Stimulated activated CD8-positive, alpha-beta memory T cell treated with anti-CD3 and anti-CD28 coated beads, Interleukin-15, amount 100 ng/mL, for 1 hour (primary cell): ENCODE measurements around the gene NSFL1C.
"Not testable (repeated sequence)": the region's sequence is repeated elsewhere in the genome, so short reads cannot be mapped to it uniquely, and the experiment has no call there.

Experiments used
- DNase-seq: peaks from one replicate; pipeline ENCODE4 v3.0.0-alpha.2; 2020; ENCODE audit warnings: low read depth

Gene NSFL1C

DNA sequence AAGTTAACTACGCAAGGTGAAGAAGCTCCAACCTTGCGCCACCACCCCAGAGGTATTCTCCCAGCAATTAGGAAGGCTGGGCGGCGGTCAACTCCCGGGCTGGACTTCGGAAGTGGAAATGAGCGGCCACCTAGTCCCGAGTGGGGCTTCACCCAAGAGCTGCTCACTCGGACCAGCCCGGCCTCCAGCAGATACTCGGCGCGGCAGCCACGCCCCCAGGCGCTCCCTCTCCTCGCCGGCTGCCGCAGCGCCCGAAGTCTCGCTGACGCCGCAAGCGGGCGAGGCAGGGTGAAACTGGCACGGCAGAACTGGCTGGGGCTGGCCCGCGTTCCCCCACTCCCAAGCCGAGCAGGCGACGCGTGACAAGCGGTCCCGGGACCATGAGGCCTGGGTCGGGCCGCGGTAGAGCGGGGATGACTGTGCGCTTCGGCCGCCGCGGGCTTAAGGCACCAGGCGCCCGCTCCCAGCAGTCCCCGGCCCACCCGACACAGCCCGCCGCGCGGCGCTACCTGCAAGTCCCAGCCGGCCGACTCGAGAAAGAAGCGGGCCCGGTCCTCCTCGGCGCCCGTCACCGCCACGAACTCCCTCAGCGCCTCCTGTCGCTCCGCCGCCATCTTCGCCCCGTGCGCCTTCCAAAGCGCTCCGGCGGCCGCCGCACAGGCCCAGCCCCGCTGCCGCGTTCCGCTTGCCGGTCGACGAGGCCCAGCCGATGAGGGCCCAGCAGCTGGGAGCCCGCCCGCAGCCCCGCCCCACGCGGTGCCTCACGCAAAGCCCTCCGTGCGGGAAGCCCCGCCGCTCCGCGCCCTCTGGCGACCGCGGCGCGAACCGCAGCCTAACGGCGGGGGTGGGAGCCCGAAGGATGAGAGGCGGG, at the start of gene NSFL1C:
TSS of gene NSFL1C (minus strand) at position 639 of the 871 bp plus-strand sequence. CDS start at position 614, 25 bp downstream.
- DNase-seq, result peak; percentile 93

DNA sequence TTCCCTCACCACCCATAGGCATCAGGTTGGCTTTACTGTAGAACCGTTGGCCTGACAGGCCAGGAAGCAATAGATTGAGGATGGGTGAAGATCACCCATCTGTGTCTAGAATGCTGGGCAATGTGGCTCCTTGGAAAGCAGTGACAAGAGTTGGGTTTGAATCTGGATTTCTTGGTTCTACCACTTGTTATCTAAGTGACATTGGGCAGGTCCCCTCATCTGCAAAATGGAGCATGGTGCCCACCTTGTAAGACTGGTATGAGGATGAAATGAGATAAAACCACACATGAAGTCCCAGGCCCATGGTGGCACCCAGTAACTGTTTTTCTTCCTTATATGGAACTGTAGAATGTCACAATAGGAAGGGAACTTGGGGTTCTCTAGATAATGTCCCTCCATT, 47.2 kb upstream of the NSFL1C start:
- no peak for DNase-seq

DNA sequence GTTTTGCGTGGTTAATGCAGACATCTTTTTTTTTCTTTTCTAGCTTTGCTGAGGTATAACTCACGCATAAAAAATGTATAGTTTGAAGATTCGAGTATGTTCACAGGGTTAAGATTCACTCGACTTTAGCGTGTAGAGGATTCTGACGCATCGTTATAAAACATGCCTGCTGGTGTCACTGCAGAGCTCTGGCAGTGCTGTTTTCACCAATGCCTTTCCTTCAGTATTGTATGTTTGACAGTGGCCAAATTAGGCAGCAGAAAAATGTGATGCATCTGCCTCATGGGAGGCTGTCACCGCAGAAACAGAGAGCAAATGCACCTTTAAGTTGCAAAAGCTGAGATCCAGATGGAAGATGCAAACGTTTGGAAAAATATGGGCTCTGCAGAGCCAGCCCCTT, 42.6 kb upstream of the NSFL1C start:
- DNase-seq, result no peak

DNA sequence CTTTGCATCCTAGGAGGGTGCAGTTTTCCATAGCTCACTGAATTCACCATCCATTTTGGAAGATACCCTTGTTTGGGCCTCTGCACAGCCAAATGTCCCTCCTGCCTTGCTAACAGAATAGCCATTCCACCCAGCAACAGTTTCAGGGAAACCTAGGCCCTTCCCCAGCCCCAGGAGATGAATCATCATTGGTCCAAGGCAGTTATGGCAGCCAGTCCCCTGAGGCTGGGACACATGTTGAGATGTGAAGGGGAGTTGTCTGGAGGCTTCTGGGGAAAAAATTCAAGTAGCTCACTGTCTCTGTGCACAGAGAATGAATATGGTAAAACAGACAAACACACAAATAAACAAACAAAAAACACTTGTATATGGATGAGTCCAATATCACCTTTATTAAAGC, 41.9 kb upstream of the NSFL1C start:
- DNase-seq, result no peak

DNA sequence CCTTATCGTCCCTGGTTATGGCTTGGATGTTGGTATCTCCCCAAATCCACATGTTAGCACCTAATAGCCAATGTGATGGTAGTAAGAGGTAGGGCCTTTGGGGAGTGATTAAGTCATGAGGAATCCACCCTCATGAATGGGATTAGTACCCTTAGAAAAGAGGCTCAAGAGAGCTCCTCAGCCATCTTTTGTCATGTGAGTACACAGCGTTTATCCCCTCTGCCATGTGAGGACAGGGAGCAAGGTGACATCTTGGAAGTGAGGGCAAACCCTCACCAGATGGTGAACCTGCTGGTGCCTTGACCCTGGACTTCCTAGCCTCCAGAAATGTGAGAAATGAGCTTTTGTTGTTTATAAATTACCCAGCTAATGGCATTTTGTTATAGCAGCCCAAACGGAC, 40.6 kb upstream of the NSFL1C start:
- DNase-seq, result no peak

DNA sequence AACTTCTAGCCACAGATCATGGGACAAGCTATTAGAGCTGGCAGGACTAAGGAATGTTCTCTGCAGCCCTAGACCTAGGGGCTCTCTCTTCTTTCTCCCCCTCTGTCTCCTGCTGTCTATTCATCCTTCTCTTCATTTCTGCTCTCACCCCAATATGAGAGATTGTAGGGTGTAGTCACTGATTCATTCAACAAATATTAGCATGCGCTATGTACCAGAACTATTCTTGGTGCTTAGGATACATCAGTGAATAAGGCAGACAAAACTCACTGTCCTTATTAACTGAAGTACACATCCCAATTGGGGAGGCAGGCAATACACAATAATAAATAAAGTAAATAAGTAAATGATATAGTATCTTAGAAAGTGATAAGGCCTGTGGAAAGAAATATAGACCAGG, 39.2 kb upstream of the NSFL1C start:
- no peak for DNase-seq

DNA sequence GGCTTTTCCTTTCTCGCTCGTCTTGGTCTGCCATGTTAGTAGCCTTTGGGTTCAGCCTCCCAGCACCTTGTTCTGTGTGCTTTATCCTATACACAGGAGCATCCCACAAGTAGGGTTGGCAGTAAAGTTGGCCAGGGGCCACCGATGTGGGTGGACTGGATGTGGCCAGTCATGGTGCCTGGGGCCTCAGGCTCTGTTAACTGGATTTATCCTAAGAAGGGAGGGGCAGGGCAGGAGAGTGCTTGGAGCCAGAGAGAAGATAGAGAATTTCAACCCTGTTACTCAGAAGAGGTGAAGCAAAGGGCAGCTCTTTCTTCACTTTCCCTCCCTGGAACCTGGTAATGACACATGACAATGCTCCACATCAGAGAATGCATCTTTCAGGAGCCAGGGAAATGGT, 38.7 kb upstream of the NSFL1C start:
- DNase-seq, result no peak

DNA sequence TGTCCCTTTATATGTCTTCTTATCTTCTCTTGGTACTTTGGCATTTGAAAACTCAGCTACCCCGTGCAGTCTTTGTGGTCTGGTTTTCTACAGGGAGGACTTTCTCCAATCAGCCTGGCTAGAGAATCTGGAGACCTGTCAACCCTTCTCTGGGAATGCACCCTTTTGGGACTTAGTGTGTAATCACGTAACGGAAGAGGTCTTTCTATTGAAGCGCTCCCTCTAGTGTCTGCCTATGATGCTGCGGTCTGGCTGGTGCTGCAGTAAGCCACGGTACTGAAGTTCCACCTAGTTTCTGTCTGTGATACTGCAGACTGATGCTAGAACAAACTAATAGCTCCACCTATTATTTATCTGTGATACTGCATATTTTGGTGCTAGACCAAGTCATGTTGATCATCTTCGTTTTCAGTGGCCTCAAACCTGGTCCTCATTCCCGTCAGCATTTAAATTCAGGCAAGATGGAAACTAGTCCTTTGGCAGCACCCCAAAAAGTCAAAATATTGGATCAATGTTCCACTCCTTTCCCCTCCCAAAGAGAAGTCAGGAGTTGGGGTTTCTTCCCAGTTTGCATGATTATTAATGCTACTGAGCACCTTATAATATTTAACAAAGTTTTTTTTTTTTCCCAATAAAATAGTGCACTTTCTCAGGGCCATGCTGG, 37.0 kb upstream of the NSFL1C start:
- peak; percentile 49 for DNase-seq

DNA sequence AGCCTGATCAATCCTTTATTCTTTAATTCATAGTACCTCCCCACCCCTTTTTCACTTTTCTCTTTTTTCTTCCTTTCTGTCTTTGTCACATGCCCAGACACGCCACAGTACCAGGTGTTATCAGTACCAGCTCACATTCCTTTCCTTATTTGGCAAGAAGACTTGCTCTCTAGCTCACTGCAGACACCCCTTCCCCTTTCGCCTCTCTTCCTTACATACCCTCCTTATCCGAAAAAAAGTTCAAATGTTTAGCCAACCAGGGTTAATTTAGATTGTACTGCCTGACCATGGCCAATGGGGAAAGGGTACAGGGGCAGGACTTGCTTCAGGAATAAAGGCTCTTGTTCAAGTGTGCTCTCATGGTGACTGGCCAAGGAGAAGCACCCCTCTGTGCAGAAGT, 33.8 kb upstream of the NSFL1C start:
- no peak for DNase-seq

DNA sequence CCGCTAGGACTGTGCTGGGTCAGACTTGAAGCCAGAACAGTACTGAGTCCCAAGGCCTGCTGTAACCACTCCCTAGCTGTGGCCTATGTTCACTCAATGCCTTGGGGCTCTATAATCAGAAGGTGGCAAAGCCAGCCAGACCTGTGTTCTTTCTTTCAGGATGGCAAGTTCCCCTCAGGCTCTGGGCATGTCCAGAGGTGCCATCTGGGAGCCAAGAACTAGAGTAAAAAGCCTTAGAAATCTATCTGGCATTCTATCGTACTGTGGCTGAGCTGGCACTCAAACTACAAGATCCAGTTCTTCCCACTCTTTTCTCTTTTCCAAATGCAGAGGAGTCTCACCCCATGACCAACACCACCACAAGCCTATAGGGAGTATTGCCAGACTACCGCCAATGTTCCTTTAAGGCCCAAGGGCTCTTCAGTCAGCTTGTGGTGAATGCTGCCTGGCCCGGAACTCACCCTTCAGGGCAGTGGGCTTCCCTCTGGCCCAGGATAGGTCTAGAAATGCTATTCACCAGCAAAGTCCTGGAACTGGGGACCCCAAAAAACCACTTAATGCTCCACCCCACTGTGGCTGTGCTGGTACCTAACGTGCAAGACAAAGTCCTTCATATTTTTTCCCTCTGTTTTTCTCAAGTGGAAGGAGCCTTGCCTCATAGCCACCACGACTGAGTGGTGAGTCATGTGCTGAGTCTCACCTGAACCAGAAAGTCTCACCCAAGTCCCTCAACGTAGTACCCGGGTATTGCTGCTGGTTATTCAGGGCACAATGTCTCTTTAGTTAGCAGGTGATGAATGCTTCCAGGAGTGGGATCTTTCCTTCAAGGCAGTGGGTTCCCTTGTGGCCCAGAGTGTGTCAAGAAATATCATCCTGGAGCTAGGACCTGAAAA, 33.1 kb upstream of the NSFL1C start:
- no peak for DNase-seq

DNA sequence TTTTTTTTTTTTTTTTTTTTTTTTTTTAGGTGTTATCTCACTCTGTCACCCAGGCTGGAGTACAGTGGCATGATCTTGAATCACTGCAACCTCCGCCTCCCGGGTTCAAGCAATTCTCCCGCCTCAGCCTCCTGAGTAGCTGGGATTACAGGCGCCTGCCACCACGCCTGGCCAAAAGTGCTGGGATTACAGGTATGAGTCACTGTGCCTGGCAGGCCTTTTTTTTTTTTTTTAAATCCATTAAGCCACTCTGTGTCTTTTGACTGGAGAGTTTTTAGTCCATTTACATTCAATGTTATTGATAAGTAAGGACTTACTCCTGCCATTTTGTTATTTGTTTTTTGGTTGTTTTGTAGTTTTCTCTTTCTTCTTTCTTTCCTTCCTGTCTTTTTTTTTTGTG, 30.7 kb upstream of the NSFL1C start:
- not testable (repeated sequence) for DNase-seq

DNA sequence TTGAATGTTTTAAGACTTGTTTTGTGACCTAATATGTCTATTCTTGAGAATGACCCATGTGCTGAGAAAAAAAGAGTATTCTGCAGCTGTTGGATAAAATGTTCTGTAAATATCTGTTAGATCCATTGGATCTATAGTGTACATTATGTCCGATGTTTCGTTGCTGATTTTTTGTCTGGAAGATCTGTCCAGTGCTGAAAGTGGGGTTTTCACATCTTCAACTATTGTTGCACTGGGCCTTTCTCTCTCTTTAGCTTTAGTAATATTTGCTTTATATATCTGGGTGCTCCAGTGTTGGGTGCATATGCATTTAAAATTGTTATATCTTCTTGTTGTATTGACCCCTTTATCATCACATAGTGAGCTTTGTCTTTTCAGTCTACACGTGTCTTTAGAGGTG, 30.3 kb upstream of the NSFL1C start:
- DNase-seq, result no peak

DNA sequence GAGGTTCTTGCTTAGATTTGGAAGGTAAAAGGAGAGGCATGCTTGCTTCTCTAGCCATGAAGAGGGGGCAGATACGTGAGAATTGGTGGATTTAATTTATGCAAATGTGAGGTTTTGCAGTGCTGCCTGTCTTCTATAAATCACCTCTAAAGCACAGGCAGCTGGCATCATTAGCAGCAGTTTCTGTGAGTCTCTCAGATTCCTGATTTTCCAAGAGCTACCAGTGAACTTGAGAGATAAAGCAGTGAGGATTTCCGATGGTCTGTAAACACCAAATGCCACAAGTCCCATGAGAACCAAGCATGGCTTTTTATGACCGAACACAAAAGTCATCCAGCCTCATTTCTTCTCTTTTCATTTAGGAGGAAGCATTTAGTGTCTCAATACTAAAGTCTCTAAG, 27.8 kb upstream of the NSFL1C start:
- DNase-seq, result no peak

DNA sequence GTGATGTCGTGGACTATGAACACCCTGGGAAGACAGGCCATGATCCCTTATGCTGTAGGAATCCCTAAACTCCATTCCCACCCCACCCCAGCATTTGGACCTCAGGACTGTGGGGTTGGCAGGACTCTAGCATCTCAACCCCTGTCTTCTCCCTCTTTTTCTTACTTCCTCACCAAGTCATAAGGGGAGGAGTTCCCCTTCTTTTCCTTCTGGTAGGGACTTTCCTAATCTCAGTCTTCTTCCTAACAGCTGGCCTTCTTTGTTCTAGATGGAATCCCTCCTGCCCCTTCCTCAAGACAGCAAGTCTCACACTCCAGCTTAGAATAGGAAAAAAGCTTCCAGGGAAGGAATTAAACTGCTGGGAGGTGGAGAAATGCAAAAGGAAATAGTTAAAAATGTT, 26.9 kb upstream of the NSFL1C start:
- DNase-seq, result no peak

DNA sequence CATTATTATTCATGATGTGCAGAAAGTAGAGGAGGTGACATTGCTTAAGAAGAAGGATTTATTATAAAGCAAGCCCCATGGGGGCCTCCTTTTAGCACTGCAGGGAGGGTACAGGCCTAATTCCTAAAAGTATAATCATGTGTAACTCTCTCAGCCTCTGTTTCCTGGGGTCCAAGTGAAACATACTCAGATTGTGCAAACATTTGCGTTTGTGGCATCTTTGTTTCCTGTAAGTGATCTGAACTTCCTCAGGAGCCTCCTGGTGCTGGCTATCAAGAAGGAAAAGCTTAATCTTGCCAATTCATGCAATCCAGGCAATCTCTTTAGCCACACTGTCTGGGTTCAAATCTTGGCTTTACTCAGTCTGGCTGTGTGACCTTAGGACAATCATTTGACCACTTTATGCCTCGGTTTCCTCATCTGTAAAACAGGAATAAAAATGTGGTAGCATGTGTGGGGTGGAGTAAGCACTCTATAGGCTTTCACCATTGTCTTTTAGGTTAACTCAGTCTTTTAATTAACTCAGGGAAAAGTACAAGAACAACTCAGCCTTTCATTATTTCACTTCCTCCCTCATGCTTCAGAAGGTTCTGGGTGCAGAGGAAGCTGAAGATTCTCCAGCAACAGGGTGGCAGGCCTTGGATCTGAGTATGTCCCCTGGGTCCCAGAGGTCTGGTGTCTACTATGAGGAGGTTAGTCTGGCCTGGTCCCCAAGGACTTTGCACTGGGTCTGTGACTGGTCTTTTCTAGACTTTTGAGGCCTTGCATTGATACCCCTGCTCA, 25.4 kb upstream of the NSFL1C start:
- DNase-seq, result no peak

DNA sequence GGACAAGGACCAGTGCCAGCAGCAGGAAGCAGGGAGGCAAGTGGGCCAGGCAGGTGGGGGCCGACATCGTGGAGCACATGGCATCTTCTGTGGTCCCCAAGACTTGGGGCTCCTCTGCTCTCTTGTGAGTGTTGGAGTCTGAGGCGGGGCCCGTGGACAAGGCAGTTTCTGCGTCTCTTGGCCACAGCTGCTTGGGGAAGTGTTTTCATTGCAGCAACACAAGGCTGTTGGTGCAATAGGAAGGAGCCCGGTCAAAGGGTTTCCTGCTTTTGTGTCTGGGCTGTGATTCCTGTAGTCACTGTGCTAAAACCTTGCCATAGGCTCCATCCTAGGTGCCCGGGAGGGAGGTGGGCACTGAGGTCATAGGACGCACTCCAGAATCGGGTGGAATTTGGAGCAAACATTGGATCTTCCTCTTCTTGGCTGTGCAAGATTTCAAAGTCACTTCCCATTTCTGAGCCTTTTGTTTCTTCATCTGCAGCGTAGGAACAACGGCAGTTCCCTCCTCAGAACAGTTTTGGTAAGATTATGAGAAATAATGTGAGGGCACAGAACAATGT, 24.7 kb upstream of the NSFL1C start, which contains the start of gene SIRPB2:
TSS of gene SIRPB2 (minus strand) at position 140 of the 560 bp plus-strand sequence. CDS start at position 79, 61 bp downstream.
- no peak for DNase-seq

DNA sequence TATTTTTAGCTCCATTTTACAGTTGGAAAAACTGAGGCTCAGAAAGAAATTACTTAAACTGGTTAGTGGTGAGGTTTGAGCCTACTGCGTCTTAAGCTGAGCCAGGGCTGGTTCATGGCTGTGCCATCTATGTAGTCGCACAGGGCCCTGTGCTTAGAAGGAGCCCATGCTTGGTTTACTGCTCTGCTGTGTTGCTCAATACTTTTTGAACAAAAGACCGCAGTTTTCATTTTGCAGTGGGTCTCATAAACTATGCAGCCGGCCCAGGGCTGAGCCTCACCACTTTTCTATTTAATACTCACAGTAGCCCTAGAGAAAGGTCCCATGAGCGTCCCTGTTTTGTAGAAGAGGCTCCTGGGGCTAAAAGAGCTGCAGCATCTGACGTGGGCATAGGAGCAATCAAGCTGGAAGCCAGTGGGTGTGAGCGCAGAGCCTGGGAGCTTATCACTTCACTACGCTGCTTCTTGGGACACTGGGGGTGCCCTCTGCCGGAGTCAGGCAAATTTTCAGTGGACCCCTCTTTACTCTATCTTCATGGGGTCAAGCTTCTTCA, 24.1 kb upstream of the NSFL1C start:
- DNase-seq, result no peak

DNA sequence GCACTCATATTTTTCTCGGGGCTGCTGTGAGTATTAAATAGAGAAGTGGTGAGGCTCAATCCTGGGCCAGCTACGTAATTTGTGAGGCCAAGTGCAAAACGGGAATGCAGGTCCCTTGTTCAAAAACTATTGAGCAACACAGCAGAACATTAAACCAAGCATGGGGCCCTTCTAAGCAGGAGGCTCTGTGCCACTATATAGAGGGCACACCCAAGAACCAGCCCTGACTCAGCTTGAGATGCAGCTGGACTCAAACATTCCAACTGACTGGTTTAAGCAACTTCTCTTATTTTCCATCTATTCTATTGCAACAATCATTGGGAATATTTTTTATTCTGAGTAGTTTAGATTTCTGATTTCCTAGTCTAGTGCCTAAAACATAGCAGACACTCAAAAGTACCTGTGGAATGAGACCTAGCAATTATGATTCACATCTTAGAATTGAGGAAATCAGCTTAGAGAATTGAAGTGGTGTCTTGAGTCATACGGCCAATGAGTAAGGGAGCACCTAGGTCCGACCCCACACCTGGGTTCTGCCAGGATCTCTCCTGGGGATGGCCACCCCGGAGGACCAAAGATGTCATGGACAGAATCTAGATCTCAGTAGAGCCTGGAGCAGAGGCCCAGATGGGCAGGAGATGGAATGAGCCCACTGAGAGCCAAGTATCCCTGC, 23.3 kb upstream of the NSFL1C start:
- no peak for DNase-seq

DNA sequence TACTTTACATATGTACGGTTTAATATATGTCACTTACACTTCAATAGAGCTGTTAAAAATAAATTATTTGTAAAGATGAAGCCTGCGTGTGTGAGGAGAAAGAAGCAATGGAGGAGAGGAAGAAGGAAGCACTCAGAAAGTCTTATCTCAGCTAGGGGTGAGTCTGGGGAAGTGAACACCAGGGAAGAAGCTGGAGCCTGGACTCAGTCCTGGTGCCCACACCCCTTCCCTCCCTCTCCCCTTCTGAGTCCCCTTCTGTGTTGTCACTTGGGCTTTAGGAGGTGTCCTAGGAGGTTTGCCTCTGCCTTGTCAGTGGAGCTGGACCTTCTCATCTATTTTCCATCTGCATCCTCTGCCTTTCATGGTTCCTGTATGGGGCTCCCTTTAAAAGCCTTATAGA, 22.7 kb upstream of the NSFL1C start:
- DNase-seq, result no peak

DNA sequence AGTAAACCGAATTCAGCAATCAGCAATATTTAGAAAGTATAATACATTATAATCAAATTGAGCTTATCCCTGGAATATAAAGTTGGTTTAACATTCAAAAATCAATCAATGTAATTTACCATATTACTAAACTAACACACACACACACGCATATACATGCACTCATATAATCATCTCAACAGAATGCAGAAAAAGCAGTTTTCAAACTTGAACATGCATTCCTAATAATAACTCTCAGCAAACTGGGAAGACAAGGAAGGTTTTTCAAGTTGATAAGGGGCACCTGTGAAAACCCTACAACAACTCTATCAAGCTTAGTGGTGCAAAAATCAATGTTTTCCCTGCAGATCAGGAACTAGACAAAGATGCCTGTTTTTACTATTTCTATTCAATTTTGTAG, 19.9 kb upstream of the NSFL1C start:
- no peak for DNase-seq
